NCI-H2196 (cell line): Measurements from ENCODE around the gene TUBGCP5.

Experiments used
- DNase-seq: peaks from one replicate; lab custom pipeline; 2025; ENCODE audit not compliant: unreplicated experiment; lab: John Stamatoyannopoulos, UW

The TUBGCP5 gene

GRCh38 chr15:22979238-22980188 is 59.9 kb downstream of the TUBGCP5 start:
- no peak for DNase-seq

DNA sequence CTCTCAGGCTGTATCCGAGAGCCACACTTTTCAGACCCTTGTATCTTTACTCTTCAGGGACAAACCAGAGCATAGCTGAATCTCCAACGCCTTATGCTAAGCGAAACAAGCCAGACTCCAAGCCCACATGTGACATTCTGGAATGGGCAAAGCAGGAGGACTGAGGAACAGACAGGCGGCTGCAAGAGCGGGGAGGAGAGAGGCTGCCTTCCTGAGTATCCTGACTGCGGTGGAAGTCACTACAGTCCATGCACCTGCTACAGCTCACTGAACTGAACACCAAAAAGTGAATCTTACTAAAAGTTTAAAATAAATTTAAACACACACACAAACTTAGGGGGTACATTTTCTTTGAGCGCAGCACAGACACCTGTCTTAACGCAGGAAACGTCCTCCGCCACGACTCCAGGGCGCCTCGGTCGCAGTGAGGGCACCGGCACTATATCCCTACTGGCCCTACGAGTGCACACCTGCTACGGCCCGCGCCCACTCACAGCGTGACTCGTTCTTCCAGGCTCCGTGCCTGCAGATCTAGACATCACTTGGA is 60.6 kb downstream of the TUBGCP5 start:
- DNase-seq: no peak

DNA sequence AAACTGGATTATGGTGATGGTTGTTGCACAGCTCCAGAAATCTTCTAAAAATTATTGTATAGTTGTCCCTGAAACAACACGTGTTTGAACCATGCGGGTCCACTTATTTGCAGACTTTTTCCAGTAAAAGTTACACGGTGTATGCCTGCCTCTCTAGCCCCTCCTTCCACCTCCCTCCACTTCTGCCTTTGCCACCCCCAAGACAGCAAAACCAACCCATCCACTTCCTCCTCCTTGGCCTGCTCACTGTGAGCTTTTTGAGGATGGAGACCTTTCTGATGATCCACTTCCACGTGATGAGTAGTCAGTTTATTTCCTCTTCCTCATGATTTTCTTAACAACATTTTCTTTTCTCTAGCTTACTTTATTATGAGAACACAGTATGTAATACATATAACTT is 64.6 kb downstream of the TUBGCP5 start:
- no peak for DNase-seq

- DNase-seq: no peak
Measured at GRCh38 chr15:22973987-22974386, 65.4 kb downstream of the TUBGCP5 start.

GRCh38 chr15:22973286-22973685 is 66.1 kb downstream of the TUBGCP5 start:
- DNase-seq: no peak

GRCh38 chr15:22969489-22969888 is 69.9 kb downstream of the TUBGCP5 start:
- no peak for DNase-seq

- DNase-seq: no peak
Measured at GRCh38 chr15:22968366-22968765, 71.0 kb downstream of the TUBGCP5 start.

DNA sequence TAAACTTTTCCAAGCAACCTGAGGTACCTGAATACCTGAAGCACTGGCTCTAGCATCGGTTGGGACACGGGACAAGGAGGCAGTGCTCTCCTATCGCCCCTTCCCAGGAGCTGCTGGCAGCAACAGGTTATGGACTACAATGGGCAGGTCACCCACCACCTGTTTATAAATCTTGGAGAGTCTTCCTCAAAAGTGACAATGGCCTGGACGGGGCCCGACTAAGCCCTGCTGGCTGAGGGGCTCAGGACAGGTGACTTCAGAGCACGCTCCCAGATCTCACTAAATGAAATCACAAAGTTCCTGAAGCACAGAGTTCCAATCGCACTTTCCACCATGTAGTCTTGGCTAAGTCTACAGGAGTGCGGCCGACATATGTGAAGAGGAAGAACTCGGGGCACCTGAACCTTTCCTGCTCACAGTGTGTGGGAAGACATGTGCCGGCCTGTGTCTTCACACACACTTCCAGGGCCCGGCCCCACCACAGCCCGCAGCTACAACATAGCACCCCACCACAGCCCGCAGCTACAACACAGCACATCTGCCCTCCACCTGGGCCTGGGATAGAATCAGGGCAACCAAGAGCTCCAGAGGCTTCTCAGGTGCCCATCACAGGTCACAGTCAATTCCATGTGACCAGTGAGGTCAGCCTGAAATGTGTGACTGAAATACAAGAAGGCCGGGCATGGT is 72.1 kb downstream of the TUBGCP5 start:
- no peak for DNase-seq

GRCh38 chr15:22966321-22967083 is 72.9 kb downstream of the TUBGCP5 start:
- DNase-seq: no peak

GRCh38 chr15:22963641-22964040 is 75.7 kb downstream of the TUBGCP5 start:
- DNase-seq: no peak

DNA sequence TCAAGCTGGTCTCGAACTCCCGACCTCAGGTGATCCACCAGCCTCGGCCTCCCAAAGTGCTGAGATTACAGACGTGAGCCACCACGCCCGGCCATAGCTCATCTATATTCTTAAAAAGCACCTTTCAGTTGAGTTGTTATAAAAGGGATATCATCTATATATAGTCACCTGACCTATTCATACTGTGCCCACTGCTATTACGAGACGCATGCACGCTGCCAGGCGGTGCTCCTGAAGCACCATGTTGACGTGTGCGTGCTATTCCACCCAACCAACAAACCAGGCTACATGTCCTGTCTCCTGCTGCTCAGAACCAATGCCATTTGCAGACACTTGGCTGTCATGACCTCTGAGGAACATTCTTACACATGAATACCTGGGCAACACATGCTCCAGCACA is 76.8 kb downstream of the TUBGCP5 start:
- DNase-seq: no peak

GRCh38 chr15:22961762-22962161 is 77.6 kb downstream of the TUBGCP5 start:
- DNase-seq: no peak

DNA sequence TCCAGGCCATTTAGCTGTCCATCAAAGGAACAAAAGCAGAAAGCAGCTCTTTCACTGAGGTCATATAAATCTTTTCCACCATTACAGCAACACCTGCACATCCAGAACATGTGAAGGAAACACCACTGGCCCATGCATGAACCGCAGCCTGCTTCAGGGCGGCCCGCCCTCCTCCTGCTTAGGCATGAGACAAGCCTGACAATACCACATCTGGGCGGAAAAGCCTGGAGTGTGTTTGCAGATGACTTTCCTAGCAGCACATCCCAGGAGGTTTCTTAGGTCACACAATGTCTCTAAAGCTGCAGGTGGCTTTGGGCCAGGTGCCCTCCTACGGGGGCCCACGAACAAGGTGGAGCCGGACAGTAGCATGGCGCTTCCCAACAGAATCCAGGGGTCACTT is 78.8 kb downstream of the TUBGCP5 start:
- DNase-seq: no peak

DNA sequence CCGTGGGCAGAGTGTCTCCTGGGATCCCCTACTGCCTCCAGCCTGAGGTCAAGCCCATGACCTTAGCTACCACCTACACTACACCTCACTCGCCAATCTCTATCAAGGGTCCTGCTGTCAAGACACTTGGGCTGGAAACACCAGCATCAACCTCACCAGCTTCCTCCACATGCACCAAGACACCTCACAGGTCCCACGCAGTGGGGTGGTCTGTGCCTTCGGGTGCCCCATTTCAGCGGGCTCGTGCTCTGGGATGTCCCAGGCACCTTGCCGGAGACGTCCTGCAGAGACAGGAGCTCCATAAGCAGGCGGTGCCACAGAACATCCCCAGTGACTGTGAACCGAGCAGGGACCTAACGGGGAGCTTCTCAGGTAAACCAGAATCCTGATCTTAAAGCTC is 79.2 kb downstream of the TUBGCP5 start:
- DNase-seq: no peak

- DNase-seq: no peak
Measured at GRCh38 chr15:22959321-22960101, 79.9 kb downstream of the TUBGCP5 start.

GRCh38 chr15:22958487-22959280 is 80.7 kb downstream of the TUBGCP5 start:
- DNase-seq: no peak

- no peak for DNase-seq
Measured at GRCh38 chr15:22956978-22957260, 82.5 kb downstream of the TUBGCP5 start.

DNA sequence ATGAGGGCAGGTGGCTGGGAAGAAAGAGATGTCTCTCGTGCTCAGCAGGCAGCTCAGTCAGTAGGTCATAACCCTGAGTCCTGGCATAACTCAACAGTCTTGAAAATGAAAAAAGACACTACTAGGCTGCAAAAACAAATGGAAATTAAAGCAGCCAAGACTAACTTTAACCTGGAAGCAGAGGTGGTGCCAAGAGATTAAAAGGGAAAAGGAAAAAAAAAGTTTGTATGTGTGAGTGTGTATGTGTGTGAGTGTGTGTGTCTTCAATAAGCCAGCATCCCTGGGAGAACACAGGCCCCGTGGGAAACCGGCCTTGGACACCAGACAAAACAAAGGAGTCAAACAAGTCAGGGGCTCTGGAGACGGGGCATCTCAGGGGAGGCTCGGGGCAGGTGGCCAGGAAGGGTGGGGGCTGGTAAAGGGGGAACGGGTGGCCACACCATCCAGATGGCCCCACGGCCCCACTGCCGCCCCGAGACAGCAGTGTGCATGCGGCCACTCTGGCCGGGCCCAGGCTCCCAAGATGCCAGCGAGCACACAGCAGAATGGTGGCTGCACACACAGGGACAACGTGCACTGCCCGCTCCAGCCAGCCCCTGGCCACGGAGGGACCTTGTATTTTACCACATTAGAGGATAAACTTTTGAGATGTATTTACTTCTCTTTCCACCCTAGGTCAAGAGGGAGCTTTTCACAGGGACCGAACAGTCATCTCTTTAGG is 83.0 kb downstream of the TUBGCP5 start:
- no peak for DNase-seq

- DNase-seq: no peak
Measured at GRCh38 chr15:22955544-22956119, 83.7 kb downstream of the TUBGCP5 start.
